B cell (primary cell): ENCODE measurements around the gene DGKQ. TPM values are rescaled to one million over a fixed set of nuclear protein-coding genes. Genes with fewer than 3 reads are reported as not detected.

ENCODE experiments used
- ATAC-seq: fragments of 200-7000 bp; cut with Tn5 transposase; one replicate; pipeline ENCODE4 v1.10.0; 2021; ENCODE audit warnings: low read depth, mild to moderate bottlenecking, moderate number of reproducible peaks, moderate library complexity
- CTCF ChIA-PET: fragments of 350-600 bp; sonication (Branson Sonifier 250); formaldehyde crosslinking; loops from one replicate; lab custom pipeline; 2021; ENCODE audit warnings: antibody characterized with exemption, inconsistent platforms; lab: Charles Lee
- POLR2A ChIA-PET: fragments of 350-600 bp; sonication (Branson Sonifier 250); formaldehyde crosslinking; loops from one replicate; lab custom pipeline; 2021; ENCODE audit warnings: antibody characterized with exemption; lab: Charles Lee
- DNase-seq: peaks from one replicate; pipeline ENCODE4 v3.0.0; 2013
- H2AFZ ChIP-seq: 2 replicates; pipeline ENCODE4 v1.6.1; 2012; ENCODE audit warnings: mild to moderate bottlenecking, low read depth, low read length; ENCODE audit not compliant: insufficient read depth, poor library complexity, severe bottlenecking
- H3K27ac ChIP-seq, 2 donors: 1 replicate in 1 of 2; 2 replicates in 1 of 2; pipeline ENCODE4 v1.5.1; 2012 to 2013; ENCODE audit warnings: low read length in 2 of 2, mild to moderate bottlenecking in 2 of 2, moderate library complexity in 1 of 2
- H3K27me3 ChIP-seq, 4 experiments: fragments of 200-600 bp in 1 of 4; sonication (generic) in 1 of 4; replicated peaks in 1 of 4; 1 replicate in 2 of 4; 2 replicates in 2 of 4; pipeline versions ENCODE4 v1.6.1 to v1.7.0; 2013 to 2016; ENCODE audit warnings: low read length in 3 of 4, mild to moderate bottlenecking in 2 of 4, mixed read lengths in 1 of 4, moderate library complexity in 1 of 4; ENCODE audit not compliant: insufficient read depth in 4 of 4, control insufficient read depth in 3 of 4; ENCODE audit errors: control extremely low read depth in 1 of 4
- H3K36me3 ChIP-seq, 2 experiments: replicated peaks in 1 of 2; 1 replicate in 1 of 2; 2 replicates in 1 of 2; pipeline versions ENCODE4 v1.6.1 to v1.7.1; 2013; ENCODE audit warnings: low read length in 1 of 2; ENCODE audit not compliant: insufficient read depth in 2 of 2, control insufficient read depth in 1 of 2; ENCODE audit errors: control extremely low read depth in 1 of 2, extremely low read depth in 1 of 2
- H3K4me1 ChIP-seq, 2 donors: fragments of 200-600 bp in 1 of 2; sonication (generic) in 1 of 2; 1 replicate in 1 of 2; 2 replicates in 1 of 2; pipeline versions ENCODE4 v1.5.1 to v1.6.1; 2013 to 2017; ENCODE audit warnings: low read length in 2 of 2; ENCODE audit not compliant: control insufficient read depth in 2 of 2, insufficient read depth in 2 of 2
- H3K4me2 ChIP-seq: replicated peaks from 2 replicates; pipeline ENCODE3; 2012; ENCODE audit warnings: mild to moderate bottlenecking, low read depth, low read length; ENCODE audit not compliant: poor library complexity, severe bottlenecking
- H3K4me3 ChIP-seq, 5 experiments: fragments of 200-600 bp in 1 of 5; sonication (generic) in 1 of 5; 1 replicate in 3 of 5; 2 replicates in 2 of 5; pipeline versions ENCODE4 v1.5.1 to v1.7.0; 2011 to 2016; ENCODE audit warnings: low read length in 4 of 5, mild to moderate bottlenecking in 4 of 5, low read depth in 2 of 5, control low read depth in 1 of 5, moderate library complexity in 1 of 5; ENCODE audit not compliant: insufficient read depth in 1 of 5; ENCODE audit errors: control extremely low read depth in 1 of 5, extremely low read depth in 1 of 5
- H3K79me2 ChIP-seq: fragments of 200-600 bp; sonication (generic); one replicate; pipeline ENCODE4 v1.6.0; 2016; ENCODE audit warnings: low read length; ENCODE audit not compliant: control insufficient read depth, insufficient read depth
- H3K9ac ChIP-seq: fragments of 200-600 bp; sonication (generic); 2 replicates; pipeline ENCODE4 v1.6.1; 2017; ENCODE audit warnings: mild to moderate bottlenecking, low read length, moderate library complexity
- H3K9me3 ChIP-seq, 3 donors: one replicate each; pipeline versions ENCODE4 v1.6.1 to v1.7.1; 2013; ENCODE audit warnings: low read length in 2 of 3; ENCODE audit not compliant: control insufficient read depth in 2 of 3, insufficient read depth in 1 of 3; ENCODE audit errors: control extremely low read depth in 1 of 3
- H4K20me1 ChIP-seq: 2 replicates; pipeline ENCODE4 v1.6.0; 2012; ENCODE audit warnings: mild to moderate bottlenecking, low read length; ENCODE audit not compliant: insufficient read depth, control insufficient read depth, poor library complexity, severe bottlenecking
- H3K27ac Mint-ChIP-seq: one replicate; pipeline ENCODE4 v1.8.0; 2021; ENCODE audit warnings: mixed read lengths
- H3K27me3 Mint-ChIP-seq: one replicate; pipeline ENCODE4 v1.8.0; 2021; ENCODE audit warnings: mixed read lengths
- H3K4me1 Mint-ChIP-seq: one replicate; pipeline ENCODE4 v1.8.0; 2021; ENCODE audit warnings: mixed read lengths
- H3K4me3 Mint-ChIP-seq: one replicate; pipeline ENCODE4 v1.8.0; 2021; ENCODE audit warnings: mixed read lengths
- H3K9me3 Mint-ChIP-seq: one replicate; pipeline ENCODE4 v1.8.0; 2022; ENCODE audit warnings: mixed read lengths; ENCODE audit not compliant: insufficient read depth
- CTCF ChIP-seq: fragments of 200-600 bp; IDR thresholded peaks from one replicate; pipeline ENCODE4 v1.8.0; 2022; ENCODE audit warnings: antibody characterized with exemption, mild to moderate bottlenecking
- EZH2 ChIP-seq: IDR thresholded peaks from 2 replicates; pipeline ENCODE4 v1.6.1; 2012; ENCODE audit warnings: borderline replicate concordance, low read depth, mild to moderate bottlenecking, moderate library complexity, low read length; ENCODE audit not compliant: insufficient read depth, poor library complexity, severe bottlenecking
- WGBS: methylation state at CpG from one replicate; pipeline ENCODE4 v1.1.5; 2013; ENCODE audit warnings: missing lambda C conversion rate; ENCODE audit not compliant: insufficient coverage; 5-methylcytosine and 5-hydroxymethylcytosine counted together
- intact Hi-C: fragments of 100-400 bp; cut with micrococcal nuclease; formaldehyde crosslinking; loops from one replicate; pipeline ENCODE4 v1.10.0; 2022
- polyA plus RNA-seq: library from polyadenylated mRNA; depleted of rRNA; stranded (reverse); fragments of >200 nt; gene quantifications from 2 replicates; pipeline ENCODE4 v1.2.3, GENCODE V29; 2012
- total RNA-seq, 2 donors: library from RNA; stranded (reverse); fragments of 120-200 nt in 1 of 2; gene quantifications; 1 replicate in 1 of 2; 2 replicates in 1 of 2; pipeline versions ENCODE4 v1.2.3 to v1.2.4, GENCODE V29; 2013 to 2022

The DGKQ gene
- total and polyA plus RNA-seq, 2 donors (not counting 1 experiment from before 2014, with no cell fraction given): 22.6 to 30.4 TPM

- H2AFZ ChIP-seq: no peak overlapping the region
- no peak overlapping the region for H3K4me3 ChIP-seq
- H3K27me3 ChIP-seq: no peaks in the 10 kb centered on the region
- H3K9me3 ChIP-seq: no peaks in the 10 kb centered on the region
- Mint-ChIP-seq H3K9me3 (no peaks in the 10 kb centered on the region), H3K27ac (no peak overlapping the region), H3K27me3 (no peaks in the 10 kb centered on the region), H3K4me1 (peaks cover 17% of the 10 kb centered on the region), H3K4me3 (no peak overlapping the region)
- H3K4me1 ChIP-seq: peaks cover 18 to 19% of the 10 kb centered on the region in 2 donors
- no peak overlapping the region for H3K9ac ChIP-seq
- peaks cover 100% of the 10 kb centered on the region for H3K79me2 ChIP-seq
- no peak overlapping the region for H3K4me2 ChIP-seq
- ATAC-seq: no peak
- TF ChIP-seq CTCF: no peak
- no peak overlapping the region for H3K27ac ChIP-seq
- 98% methylated on average over 23 of the region's 23 CpGs for WGBS
- intact Hi-C loops: no loop called here
- ChIA-PET CTCF (interaction anchor here (0.9 kb wide), 1 partner anchor 21 kb away, joined by 3 read pairs; the partner anchor contains the start of genes GAK and TMEM175), POLR2A (no interaction called here)
- H3K36me3 ChIP-seq: peaks cover 2 to 57% of the 10 kb centered on the region in 2 experiments
- H4K20me1 ChIP-seq: peaks cover 98% of the 10 kb centered on the region
- no peak for DNase-seq
Measured at GRCh38 chr4:911221-911751, 62.1 kb downstream of the DGKQ start.

- ChIA-PET CTCF (no interaction called here), POLR2A (no interaction called here)
- no peaks in the 10 kb centered on the region for H3K27me3 Mint-ChIP-seq
- H4K20me1 ChIP-seq: peaks cover 98% of the 10 kb centered on the region
- no peak overlapping the region for H3K4me3 Mint-ChIP-seq
- H3K4me3 ChIP-seq: no peak overlapping the region
- peak overlapping the region; percentile 10 for H3K27ac Mint-ChIP-seq
- H3K4me1 Mint-ChIP-seq: peaks cover 10% of the 10 kb centered on the region
- ATAC-seq (no peak), DNase-seq (no peak)
- no peak overlapping the region for H3K27ac ChIP-seq
- peaks cover 0 to 6% (median 0%) of the 10 kb centered on the region in 3 donors for H3K9me3 ChIP-seq
- H3K4me2 ChIP-seq: no peak overlapping the region
- no peaks in the 10 kb centered on the region for H3K9me3 Mint-ChIP-seq
- H3K36me3 ChIP-seq: peaks cover 2 to 59% of the 10 kb centered on the region in 2 experiments
- intact Hi-C loops: no loop called here
- H3K9ac ChIP-seq: no peak overlapping the region
- no peaks in the 10 kb centered on the region for H3K27me3 ChIP-seq
- TF ChIP-seq CTCF (no peak), EZH2 (no peak)
- WGBS: 96% methylated on average over 25 of the region's 26 CpGs
- no peak overlapping the region for H2AFZ ChIP-seq
- H3K79me2 ChIP-seq: peaks cover 97% of the 10 kb centered on the region
- H3K4me1 ChIP-seq: peaks cover 11 to 12% of the 10 kb centered on the region in 2 donors
Measured at GRCh38 chr4:910366-911091, 62.8 kb downstream of the DGKQ start.
